GM19043 (cell line): ENCODE measurements around the gene ADAP1.

Experiments
- ATAC-seq: cut with Tn5 transposase; IDR thresholded peaks from one replicate; pipeline ENCODE4 v1.9.1; 2021; ENCODE audit warnings: low read depth; ENCODE audit not compliant: unreplicated experiment

ADAP1 gene

GRCh38 chr7:990352-990932, 36.0 kb upstream of the ADAP1 start:
- no peak for ATAC-seq

GRCh38 chr7:988963-989529, 34.6 kb upstream of the ADAP1 start:
- ATAC-seq: no peak

- ATAC-seq: no peak
Measured at GRCh38 chr7:988426-988911, 34.0 kb upstream of the ADAP1 start.

- ATAC-seq: no peak
Measured at GRCh38 chr7:987909-988308, 33.4 kb upstream of the ADAP1 start.

GRCh38 chr7:986766-987751, 32.6 kb upstream of the ADAP1 start:
- ATAC-seq: no peak

GRCh38 chr7:985915-986741, 31.6 kb upstream of the ADAP1 start:
- no peak for ATAC-seq

GRCh38 chr7:985127-985416, 30.6 kb upstream of the ADAP1 start:
- no peak for ATAC-seq

GRCh38 chr7:984361-985126, 30.1 kb upstream of the ADAP1 start:
- no peak for ATAC-seq

- no peak for ATAC-seq
Measured at GRCh38 chr7:983616-984071, 29.2 kb upstream of the ADAP1 start.

GRCh38 chr7:983004-983615, 28.6 kb upstream of the ADAP1 start, which contains the start of gene CYP2W1:
CYP2W1 (plus strand) TSS chr7:983181; CDS start chr7:983212, 31 bp downstream.
- ATAC-seq: no peak

GRCh38 chr7:982511-983003, 28.1 kb upstream of the ADAP1 start:
- no peak for ATAC-seq

GRCh38 chr7:981793-982510, 27.5 kb upstream of the ADAP1 start:
- no peak for ATAC-seq

- no peak for ATAC-seq
Measured at GRCh38 chr7:979886-980571, 25.5 kb upstream of the ADAP1 start.

GRCh38 chr7:979151-979550, 24.7 kb upstream of the ADAP1 start:
- no peak for ATAC-seq

GRCh38 chr7:978416-979091, 24.1 kb upstream of the ADAP1 start:
- ATAC-seq: no peak

- no peak for ATAC-seq
Measured at GRCh38 chr7:978049-978346, 23.5 kb upstream of the ADAP1 start.

GRCh38 chr7:977326-978048, 23.0 kb upstream of the ADAP1 start:
- ATAC-seq: peak; percentile 61
